NCI-H1048 (cell line): ENCODE measurements around the gene ELOF1.
A peak's percentile ranks its signal among the peaks of the same experiment; 100 is the strongest.
"Not testable (repeated sequence)": the region's sequence is repeated elsewhere in the genome, so short reads cannot be mapped to it uniquely, and the experiment has no call there.

Experiments used
- DNase-seq: peaks from one replicate; lab custom pipeline; 2025; lab: John Stamatoyannopoulos, UW

ELOF1 gene

DNA sequence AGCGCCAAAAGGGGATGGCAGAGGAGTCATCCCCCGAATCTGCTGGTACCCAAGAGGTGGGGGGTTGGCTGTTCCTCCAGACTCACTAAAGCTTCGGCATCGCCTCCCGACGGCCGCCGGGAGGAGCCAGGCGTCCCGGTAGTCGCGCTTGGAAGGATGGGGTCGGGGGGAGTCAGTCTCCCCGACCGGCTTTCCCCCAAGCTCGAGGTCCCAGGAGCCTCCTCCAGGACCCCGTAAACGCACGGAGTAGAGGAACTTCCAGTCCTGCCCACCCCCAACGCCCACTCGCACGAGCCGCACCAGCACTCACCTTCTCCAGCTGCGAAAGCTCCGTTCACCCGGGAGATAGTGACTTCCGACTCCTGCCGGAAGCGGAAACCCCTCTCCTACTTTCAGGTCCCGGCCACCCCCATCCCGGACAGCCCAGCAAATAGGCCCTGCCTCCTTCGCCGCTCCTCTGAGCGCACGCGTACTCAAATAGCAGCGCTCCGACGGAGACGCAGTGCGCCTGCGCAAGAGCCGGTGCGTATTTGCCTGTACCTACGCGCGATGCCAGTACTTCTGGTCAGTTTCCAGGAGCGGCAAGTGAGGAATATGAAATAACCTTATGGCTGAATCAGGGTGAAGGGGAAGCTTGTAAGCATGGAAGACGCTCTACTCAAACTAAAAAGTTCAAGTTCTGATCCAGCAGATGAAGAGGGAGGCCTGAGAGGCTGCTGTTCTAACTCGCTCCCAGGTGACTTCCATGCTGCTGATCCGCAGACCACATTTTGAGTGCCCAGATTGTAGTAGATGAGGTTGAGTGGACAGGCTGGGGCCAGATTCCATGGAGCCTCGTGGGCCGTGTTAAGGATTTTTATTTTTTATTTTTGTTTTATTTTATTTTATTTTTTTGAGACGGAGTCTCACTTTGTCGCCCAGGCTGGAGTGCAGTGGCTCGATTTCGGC, at the start of gene ELOF1:
TSS of gene ELOF1 (minus strand) at position 350 of the 948 bp plus-strand sequence. CDS start 4,883 bp downstream, outside the sequence.
- peak; percentile 93 for DNase-seq

DNA sequence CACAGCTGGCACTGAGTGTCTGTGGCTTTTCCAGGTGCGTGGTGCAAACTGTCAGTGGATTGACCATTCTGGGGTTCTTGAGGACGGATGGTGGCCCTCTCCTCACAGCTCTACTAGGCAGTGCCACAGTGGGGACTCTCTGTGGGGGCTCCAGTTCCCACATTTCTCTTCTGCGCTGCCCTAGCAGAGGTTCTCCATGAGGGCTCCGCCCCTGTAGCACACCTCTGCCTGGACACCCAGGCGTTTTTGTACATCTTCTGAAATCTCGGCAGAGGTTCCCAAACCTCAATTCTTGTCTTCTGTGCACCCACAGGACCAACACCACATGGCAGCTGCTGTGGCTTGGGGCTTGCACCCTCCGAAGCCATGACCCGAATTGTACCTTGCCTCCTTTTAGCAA, 47.5 kb upstream of the ELOF1 start:
- no peak for DNase-seq

DNA sequence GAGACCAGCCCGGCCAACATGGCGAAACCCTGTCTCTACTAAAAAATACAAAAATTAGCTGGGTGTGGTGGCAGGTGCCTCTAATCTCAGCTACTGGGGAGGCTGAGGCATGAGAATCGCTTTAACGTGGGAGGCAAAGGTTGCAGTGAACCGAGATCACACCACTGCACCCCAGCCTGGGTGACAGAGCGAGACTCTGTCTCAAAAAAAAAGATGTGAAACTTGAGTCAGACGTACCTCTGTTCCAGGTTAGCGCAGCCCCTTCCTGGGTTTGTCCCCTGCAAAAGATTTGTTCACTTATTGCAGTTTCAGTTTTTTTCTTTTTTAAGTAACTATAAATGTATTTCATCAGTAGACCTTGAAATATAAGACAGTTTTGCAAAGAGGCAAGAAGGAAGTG, 40.7 kb upstream of the ELOF1 start:
- not testable (repeated sequence) for DNase-seq

DNA sequence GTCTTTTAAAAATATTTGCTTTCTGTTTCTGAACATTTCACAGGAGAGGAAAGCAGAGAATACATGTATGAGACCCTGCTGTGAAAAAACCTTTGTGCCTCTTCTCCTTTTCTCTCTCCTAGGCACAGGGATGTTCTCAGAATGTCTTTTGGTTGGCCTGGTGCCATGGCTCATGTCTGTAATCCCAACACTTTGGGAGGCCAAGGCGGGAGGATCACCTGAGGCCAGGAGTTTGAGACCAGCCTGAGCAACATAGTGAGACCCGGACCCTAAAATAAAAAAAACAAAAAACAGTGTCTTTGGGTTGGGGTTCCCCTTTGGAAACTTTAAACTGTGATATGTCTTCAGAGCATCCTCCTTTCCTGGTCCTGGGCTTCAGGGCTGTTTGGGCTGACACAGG, 39.7 kb upstream of the ELOF1 start:
- DNase-seq: no peak

DNA sequence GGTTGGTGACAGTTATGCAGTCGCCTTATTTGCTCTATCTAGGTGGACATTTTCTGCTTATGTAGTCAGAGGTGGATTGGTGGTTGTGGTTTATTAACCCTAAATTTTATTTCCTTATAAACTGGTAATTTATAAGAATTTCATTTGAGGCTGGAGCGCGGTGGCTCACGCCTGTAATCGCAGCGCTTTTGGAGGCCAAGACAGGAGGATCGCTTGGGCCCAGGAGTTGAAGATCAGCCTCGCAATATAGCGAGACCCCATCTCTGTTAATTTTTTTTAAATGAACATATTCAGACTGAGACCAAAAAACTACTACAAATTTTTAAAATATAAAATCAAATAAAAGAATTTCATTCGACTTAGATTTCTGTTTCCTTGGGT, 39.1 kb upstream of the ELOF1 start:
- no peak for DNase-seq

DNA sequence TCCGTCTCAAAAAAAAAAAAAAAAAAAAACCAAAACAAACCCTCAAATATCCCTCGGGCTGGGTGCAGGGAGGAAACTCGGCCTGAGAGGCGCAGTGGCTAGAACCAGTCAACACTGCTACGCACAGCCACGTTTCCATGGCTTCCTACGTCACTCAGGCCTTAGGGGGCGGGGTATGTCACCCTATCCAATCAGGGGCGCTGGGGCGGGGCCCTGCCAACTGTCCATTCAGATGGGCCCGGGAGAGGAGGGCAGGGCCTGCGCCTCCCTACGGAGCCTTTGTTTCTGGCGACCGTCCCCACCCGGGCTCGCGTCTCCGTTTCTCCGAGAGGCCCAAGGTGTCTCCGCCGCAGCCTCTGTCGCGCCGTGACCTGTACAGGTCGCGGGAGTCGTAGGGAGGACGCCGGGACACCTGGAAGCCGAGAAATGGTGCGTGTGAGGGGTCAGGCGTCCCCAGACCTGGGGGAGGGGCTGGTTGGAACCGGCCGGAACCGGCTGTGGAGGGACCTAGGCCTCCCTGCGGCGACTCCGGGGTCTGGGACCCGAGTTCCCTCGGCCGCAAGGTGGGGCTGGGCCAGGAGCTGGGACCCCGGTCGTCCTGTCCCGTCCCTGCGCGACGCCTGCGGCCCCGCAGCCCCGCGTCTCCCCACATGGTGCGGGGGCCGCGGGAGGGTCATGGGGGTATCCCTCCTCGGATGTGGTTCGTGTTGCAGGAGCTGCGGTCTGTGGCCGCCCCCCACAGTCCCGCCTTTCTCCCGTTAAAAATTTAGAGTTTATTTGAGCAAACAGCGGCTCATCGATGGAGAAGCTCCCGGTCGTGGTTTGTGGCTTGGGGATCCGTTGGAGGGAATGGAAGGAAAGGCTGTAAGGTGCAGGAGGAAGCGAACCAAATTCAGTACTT, 38.4 kb upstream of the ELOF1 start, which contains the start of gene ZNF627:
TSS of gene ZNF627 (plus strand) at position 282 of the 901 bp plus-strand sequence. CDS start at position 427, 145 bp downstream.
- DNase-seq: peak; percentile 95

DNA sequence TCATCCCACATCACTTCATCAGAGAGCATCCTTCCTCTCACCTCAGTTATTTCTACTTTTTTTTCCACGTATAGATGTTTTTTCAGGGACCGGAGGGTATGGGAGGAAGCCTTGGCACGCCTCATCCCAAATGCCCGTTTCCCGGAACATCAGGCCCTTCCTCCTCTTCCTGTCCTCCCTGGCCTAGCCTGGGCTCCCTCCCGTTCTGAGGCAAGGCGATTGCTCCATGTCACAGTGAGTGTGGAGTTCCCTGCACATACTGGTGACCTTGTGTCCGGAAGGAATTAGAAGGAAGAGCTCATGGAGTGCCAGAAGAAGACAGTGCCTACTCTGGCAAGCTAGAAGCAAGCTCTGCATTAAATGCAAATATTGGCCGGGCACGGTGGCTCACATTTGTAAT, 37.1 kb upstream of the ELOF1 start:
- no peak for DNase-seq

DNA sequence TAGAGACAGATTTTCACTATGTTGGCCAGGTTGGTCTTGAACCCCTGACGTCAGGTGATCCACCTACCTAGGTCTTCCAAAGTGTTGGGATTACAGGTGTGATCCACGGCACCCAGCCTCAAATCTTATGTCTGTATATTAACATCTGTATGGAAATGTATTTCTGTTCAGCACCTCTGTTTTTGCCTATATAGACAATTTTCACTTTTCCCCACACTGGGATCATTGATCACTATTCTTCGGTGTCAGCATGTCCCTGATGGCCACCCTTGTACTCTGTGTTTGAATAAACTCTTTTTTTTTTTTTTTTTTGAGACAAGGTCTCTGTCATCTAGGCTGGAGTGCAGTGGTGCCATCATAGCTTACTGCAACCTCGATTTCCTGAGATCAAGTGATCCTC, 35.1 kb upstream of the ELOF1 start:
- no peak for DNase-seq

DNA sequence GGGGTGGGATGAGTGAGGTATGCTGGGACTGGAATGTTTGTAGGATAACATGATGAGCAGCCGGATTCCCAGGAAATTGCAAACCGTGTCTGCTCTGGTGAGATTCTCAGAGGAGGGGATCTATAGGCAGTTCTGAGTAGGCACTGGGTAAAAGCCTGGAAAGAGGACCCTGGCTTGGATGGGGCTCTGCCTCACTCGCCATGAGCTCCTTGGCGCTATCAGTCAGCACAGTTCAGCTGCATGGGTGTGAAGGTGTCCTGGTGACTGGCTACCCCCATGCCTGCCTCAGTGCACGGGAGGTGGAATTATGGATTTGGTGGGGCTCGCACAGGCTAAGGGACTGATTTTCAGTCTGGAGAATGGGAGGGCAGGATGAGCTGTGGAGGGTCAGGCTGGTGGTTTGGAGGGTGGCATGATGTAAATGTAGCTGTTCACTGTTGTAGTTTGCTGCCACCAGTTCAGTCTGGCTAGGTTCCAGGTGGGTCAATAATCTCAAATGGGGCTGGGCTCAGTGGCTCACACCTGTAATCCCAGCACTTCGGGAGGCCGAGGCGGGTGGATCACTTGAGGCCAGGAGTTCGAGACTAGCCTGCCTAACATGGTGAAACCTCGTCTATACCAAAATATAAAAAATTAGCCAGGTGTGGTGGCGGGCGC, 29.1 kb upstream of the ELOF1 start:
- DNase-seq: no peak

DNA sequence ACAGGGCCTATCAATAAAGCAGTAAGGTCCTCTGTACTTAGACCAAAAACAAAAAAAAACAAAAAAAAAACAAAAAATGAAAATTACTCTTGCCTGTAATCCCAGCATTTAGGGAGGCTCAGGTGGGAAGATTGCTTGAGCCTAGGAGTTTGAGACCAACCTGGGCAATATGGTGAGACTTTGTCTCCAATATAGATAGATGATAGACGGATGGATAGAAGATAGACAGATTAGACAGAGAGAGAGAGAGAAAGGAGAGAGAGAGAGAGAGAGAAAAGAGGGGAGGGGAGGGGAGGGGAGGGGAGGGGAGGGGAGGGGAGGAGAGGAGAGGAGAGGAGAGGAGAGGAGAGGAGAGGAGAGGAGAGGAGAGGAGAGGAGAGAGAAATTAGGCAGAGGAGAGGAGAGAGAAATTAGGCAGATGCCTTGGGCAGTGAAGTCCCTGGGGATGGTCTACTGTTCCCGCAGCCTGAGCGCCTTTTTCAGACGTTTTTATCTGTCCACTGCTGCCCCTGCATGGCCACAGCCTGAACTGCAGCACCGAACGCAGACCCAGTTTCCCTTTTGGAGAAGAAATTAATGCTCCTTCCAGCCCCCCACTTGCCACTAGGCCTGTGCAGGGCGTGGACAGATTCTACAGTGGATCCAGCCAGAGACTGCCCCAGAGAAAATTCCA, 28.4 kb upstream of the ELOF1 start:
- peak; percentile 16 for DNase-seq

DNA sequence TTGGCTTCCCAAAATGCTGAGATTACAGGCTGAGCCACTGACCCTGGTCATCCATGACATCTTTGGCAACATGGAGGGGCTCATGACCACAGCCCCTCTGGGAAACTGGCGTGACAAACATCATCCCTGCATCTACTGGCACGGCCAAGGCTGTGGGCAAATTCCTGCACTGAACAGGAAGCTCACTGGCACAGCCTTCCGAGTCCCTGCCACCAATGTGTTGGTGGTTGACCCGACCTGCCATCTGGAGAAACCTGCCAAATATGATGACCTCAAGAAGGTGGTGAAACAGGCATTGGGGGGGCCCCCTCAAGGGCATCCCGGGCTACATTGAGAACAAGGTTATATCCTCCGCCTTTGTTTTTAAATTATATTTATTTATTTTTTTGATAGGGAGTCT, 27.3 kb upstream of the ELOF1 start:
- no peak for DNase-seq

DNA sequence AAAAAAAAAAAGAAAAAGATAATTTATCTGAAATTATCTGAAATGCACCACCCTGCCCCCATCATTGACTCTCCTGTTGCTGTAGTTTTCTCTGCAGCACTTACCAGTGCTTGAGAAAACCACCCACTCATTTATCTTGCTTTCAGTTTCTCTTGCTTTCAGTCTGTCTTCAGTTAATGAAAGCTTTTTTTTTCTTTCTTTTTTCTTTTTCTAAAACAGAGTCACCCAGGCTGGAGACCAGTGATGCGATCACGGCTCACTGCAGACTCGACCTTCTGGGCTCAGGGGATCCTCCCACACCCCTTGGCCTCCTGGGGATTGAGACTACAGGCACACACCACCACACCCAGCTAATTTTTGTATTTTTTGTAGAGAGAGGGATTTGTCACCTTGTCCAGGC, 22.7 kb upstream of the ELOF1 start:
- no peak for DNase-seq

DNA sequence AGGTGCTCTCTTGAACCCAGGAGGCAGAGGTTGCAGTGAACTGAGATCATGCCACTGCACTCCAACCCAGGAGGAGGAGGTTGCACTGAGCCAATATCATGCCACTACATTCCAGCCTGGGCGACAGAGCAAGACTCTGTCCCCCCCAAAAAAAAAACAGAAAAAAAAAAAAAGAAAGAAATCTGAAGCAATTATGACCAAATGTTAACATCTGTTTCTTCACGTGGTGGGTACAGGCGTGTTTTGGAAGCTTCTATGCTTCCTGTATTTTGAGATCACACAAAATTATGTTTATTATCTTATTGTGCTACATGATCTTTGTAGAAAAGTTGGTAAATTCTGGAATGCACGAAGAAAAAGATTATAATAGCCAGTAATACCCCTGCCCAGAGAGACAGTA, 21.1 kb upstream of the ELOF1 start:
- no peak for DNase-seq

DNA sequence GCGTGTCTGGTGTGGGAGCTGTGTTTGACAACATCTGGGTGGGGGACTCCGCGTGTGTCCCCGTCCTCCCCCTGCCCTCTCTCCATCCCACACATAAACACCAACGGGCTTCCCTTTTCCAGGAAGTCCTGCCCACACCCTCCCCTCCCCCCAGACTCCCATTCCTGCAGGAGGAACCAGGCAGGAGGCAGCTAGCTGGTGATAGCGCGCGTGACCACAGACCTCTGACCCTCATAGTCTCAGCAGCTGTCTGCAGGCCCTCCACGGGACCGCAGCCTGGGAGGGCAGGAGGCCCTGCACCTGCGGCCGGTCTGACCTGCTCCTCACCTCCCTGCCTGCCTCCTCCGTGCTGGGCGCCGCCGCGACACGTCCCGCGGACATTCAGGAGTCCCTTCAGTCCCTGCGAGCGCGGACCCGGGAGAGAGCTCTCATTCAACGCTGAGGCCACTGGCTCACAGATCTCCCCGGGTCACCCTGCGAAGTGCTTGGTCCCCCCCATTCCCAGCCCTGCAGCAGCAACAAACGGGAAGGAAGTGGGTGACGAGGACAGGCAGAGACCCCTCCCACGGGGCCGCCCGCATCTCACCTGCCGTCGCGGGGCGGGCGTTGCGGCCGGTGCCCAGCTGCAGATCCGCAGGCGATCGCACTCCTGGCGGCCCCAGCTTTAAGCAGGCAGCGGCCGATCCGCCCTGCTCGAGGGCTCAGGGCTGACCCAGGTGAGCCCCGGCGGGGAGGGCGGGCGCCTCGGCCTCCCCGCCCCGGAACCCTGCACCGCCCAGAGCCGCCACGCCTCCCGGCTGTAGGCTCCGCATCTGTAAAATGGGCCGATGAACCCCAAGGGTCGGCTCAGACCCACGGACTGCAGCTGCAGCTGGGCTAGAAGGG, 19.5 kb upstream of the ELOF1 start:
- DNase-seq: no peak

DNA sequence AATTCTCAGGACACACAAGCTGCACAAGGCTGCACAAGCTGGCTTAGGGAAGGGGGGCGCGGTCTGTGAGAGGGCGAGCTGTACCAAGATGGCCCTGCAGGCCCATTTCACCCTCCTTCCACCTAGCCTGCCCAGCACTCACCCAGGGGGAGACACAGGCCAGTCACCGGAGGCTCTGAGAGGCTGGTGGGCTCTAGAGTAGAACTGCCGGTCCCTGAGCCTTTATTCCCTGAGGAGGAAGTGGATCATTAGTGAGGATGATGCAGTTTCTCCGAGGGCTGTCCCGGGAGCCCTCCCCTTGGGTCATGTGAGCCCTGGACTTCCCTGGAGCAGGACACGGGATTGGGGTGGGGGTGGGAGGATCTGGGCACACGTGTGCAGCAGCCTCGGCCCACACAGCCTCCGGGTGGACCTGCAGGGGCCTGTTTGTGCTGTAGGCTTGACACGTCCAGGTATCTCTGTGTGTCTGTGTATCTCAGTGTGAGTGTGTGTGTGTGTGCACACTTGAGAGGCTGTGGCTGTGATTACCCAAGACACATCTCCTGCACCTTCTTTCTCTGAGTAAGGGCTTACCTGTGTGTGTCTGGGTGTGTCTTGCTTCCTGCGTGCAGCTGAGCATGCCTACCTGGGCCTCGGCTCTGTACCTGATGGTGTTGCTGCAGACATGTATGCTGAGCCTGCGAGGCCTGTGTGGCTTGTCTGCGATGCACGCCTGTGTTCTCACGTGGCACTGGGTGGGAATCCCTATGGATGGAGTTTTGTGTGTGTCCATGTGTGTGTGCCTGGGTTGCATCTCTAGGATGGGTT, 18.6 kb upstream of the ELOF1 start, which contains the start of gene ACP5:
TSS of gene ACP5 (minus strand) at position 195 of the 807 bp plus-strand sequence. CDS start 328 bp downstream, outside the sequence.
- DNase-seq: no peak

DNA sequence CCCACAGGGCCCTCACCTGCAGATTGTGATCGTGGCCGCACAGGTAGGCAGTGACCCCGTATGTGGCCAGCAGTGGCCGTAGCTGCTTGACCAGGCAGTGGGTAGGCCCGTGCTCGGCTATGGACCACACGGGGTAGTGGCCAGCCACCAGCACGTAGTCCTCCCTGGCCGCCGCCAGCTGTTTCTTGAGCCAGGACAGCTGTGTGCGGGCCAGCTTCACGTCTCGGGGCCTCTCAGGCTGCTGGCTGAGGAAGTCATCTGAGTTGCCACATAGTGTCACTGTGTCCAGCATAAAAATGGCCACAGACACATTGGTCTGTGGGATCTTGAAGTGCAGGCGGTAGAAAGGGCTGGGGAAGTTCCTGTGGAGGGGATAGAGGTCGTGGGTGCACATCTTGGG, 17.2 kb upstream of the ELOF1 start:
- no peak for DNase-seq

DNA sequence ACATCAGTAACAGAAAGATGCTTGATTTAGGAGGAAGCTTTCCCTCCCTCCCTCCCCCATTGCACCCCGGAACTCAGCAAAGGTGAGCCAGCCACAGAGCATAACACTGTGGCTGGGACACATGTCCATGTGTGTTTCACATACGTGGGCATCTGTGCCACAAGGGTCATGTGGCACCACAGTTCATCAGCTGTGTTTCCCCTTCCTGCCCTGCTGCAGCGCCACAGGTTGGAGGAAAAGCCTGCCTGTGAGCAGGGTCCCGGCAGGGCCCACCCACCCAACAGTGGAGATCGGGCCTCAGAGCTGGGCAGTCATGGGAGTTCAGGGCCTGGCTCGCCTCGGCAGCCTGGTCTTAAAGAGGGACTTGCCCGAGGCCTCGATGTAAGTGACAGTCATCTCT, 15.7 kb upstream of the ELOF1 start:
- no peak for DNase-seq

DNA sequence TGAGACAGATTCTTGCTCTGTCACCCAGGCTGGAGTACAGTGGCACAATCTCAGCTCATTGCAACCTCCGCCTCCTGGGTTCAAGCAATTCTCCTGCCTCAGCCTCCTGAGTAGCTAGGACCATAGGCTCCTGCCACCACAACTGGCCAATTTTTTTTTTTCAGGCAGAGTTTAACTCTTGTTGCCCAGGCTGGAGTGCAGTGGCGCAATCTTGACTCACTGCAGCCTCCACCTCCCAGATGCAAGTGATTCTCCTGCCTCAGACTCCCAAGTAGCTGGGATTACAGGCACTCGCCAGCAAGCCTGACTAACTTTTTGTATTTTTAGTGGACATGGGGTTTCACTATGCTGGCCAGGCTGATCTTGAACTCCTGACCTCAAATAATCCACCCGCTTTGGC, 14.7 kb upstream of the ELOF1 start:
- DNase-seq: not testable (repeated sequence)

DNA sequence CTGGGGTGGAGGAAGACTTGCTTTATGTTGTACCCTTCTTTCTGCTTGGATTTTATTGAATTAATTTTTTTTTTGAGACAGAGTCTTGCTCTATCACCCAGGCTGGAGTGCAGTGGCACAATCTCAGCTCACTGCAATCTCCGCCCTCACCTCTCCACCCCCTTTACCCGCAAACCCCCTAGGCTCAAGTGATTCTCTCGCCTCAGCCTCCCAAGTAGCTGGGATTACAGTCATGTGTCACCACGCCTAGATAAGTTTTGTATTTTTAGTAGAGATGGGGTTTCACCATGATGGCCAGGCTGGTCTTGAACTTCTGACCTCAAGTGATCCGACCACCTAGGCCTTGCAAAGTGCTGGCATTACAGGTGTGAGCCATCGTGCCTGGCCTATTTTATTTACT, 14.3 kb upstream of the ELOF1 start:
- DNase-seq: not testable (repeated sequence)

DNA sequence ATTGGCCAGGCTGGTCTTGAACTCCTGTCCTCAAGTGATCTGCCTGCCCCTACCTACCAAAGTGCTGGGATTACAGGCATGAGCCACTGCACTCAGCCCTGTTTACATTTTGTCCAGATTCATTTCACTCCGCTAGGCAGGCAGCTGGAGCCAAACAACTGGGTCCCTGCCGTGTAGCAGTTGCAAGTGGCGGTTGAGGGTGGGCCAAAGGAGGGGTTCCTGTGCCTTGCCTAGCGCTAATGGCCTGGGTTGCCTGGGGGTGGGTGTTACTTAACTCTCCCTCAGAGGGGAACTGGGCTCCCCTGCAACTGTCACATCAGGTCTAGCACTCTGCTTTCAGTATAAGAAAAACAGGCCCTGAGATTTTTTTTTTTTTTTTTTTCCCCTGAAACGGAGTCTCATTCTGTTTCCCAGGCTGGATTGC, 11.0 kb upstream of the ELOF1 start:
- DNase-seq: no peak
